Measurements from ENCODE around the gene PAM16. TPM values are rescaled to one million over a fixed set of nuclear protein-coding genes. Genes with fewer than 3 reads are reported as not detected.

The PAM16 gene
- total RNA-seq, 1 donor from 2014 or later = 36.2 TPM

DNA sequence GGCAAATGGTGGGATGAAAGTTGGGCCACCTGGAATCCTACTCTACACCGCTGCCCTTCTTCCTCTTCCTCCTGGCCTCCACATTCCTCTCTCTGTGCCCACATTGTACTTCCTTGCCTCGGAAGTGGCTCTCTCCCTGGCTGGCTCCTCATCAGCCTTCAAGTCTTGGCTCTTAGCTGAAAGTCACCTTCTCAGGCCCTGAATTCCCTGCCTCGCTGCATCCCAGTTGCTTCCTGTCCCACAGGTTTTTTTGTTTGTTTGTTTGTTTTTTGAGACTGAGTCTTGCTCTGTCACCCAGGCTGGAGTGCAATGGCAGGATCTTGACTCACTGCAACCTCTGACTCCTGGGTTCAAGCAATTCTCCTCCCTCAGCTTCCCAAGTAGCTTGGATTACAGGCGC, 2.6 kb upstream of the PAM16 start:
- TF ChIP-seq, protein P1, sequence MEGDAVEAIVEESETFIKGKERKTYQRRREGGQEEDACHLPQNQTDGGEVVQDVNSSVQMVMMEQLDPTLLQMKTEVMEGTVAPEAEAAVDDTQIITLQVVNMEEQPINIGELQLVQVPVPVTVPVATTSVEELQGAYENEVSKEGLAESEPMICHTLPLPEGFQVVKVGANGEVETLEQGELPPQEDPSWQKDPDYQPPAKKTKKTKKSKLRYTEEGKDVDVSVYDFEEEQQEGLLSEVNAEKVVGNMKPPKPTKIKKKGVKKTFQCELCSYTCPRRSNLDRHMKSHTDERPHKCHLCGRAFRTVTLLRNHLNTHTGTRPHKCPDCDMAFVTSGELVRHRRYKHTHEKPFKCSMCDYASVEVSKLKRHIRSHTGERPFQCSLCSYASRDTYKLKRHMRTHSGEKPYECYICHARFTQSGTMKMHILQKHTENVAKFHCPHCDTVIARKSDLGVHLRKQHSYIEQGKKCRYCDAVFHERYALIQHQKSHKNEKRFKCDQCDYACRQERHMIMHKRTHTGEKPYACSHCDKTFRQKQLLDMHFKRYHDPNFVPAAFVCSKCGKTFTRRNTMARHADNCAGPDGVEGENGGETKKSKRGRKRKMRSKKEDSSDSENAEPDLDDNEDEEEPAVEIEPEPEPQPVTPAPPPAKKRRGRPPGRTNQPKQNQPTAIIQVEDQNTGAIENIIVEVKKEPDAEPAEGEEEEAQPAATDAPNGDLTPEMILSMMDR (conservative IDR thresholded peaks at IDR 0.05) = no peak
- Mint-ChIP-seq H3K4me1 (peaks cover 19% of the 10 kb centered on the region), H3K9me3 (no peaks in the 10 kb centered on the region), H3K4me3 (peak overlapping the region; percentile 56), H3K27ac (ENCODE audit: unreplicated experiment) (no peak overlapping the region), H3K36me3 (ENCODE audit: low read depth) (no peaks in the 10 kb centered on the region), H3K27me3 (ENCODE audit: low read depth) (no peaks in the 10 kb centered on the region)
- DNase-seq (ENCODE audit: low read depth, low spot score) = no peak

DNA sequence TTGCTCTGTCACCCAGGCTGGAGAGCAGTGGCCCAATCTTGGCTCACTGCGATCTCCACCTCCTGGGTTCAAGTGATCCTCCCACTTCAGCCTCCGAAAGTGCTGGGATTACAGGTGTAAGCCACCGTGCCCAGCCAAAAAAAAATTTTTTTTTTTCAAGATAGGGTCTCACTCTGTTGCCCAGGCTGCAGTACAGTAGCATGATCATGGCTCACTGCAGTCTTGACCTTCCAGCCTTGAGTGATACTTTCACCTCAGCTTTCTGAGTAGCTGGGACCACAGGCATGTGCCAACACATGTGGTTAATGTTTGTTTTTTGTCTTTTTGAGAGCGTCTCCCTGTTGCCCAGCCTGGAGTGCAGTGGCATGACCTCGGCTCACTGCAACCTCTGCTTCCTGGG, 1.7 kb upstream of the PAM16 start:
- Mint-ChIP-seq H3K4me3 (no peak overlapping the region), H3K4me1 (peaks cover 24% of the 10 kb centered on the region), H3K27me3 (ENCODE audit: low read depth) (no peaks in the 10 kb centered on the region), H3K36me3 (ENCODE audit: low read depth) (no peaks in the 10 kb centered on the region), H3K27ac (ENCODE audit: unreplicated experiment) (no peak overlapping the region), H3K9me3 (no peaks in the 10 kb centered on the region)
- TF ChIP-seq, protein P1 (conservative IDR thresholded peaks at IDR 0.05) = no peak
- DNase-seq (ENCODE audit: low read depth, low spot score) = no peak

DNA sequence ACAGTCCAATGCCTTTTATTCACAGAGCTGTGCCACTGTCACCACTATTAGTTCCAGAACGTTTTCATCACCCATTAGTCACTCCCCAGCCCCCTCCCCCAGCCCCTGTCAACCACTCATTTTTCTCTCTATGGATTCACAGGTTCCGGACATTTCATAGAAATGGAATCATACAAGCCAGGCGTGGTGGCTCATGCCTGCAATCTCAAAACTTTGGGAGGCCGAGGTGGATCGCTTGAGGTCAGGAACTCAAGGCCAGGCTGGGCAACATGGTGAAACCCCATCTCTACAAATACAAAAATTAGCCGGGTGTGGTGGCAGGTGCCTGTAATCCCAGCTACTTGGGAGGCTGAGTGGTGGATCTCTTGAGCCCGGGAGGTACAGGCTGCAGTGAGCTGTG, 759 bp upstream of the PAM16 start:
- no peak for DNase-seq (ENCODE audit: low read depth, low spot score)

DNA sequence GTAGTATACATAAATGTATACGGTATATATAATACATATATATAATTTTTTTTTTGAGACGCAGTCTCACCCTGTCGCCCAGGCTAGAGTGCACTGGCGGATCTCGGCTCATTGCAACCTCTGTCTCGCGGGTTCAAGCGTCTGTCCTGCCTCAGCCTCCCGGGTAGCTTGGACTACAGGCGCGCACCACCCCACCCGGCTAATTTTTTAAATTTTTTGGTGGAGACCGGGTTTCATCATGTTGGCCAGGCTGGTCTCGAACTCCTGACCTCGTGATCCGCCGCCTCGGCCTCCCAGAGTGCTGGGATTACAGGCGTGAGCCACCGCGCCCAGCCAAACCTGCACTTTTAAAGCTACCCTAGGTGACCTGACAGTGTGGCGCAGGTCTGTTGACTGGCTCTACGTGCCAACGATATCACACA, 745 bp downstream of the PAM16 start:
- H3K4me3 Mint-ChIP-seq = peak overlapping the region; percentile 92
- peak overlapping the region; percentile 91 for H3K27ac Mint-ChIP-seq (ENCODE audit: unreplicated experiment)
- peaks cover 24% of the 10 kb centered on the region for H3K4me1 Mint-ChIP-seq
- no peaks in the 10 kb centered on the region for H3K36me3 Mint-ChIP-seq (ENCODE audit: low read depth)
- H3K9me3 Mint-ChIP-seq = no peaks in the 10 kb centered on the region
- no peaks in the 10 kb centered on the region for H3K27me3 Mint-ChIP-seq (ENCODE audit: low read depth)
- TF ChIP-seq, protein P1 (conservative IDR thresholded peaks at IDR 0.05) = no peak
- no peak for DNase-seq (ENCODE audit: low read depth, low spot score)

More for the DNA sequence above, 759 bp upstream of the PAM16 start:
- TF ChIP-seq, protein P1 (conservative IDR thresholded peaks at IDR 0.05) = no peak
- Mint-ChIP-seq H3K4me3 (peak overlapping the region; percentile 92), H3K27me3 (ENCODE audit: low read depth) (no peaks in the 10 kb centered on the region), H3K27ac (ENCODE audit: unreplicated experiment) (no peak overlapping the region), H3K9me3 (no peaks in the 10 kb centered on the region), H3K36me3 (ENCODE audit: low read depth) (no peaks in the 10 kb centered on the region), H3K4me1 (peaks cover 24% of the 10 kb centered on the region)

DNA sequence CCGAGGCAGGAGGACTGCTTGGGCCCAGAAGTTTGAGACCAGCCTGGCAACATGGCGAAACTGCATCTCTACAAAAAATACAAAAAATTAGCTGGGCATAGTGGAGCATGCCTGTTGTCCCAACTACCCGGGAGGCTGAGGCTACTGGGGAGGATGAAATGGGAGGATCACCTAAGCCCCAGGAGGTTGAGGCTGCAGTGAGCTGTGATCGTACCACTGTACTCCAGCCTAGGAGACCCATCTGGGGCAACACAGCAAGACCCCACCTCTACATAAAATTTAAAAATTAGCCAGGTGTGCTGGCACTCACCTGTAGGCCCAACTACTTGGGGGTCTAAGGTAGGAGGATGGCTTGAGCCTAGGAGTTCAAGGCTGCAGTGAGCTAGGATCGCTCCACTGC, 1.8 kb downstream of the PAM16 start:
- H3K9me3 Mint-ChIP-seq = no peaks in the 10 kb centered on the region
- peak overlapping the region; percentile 44 for H3K4me3 Mint-ChIP-seq
- TF ChIP-seq, protein P1 (conservative IDR thresholded peaks at IDR 0.05) = no peak
- peaks cover 6% of the 10 kb centered on the region for H3K36me3 Mint-ChIP-seq (ENCODE audit: low read depth)
- no peak overlapping the region for H3K27ac Mint-ChIP-seq (ENCODE audit: unreplicated experiment)
- H3K27me3 Mint-ChIP-seq (ENCODE audit: low read depth) = peaks cover 4% of the 10 kb centered on the region
- DNase-seq (ENCODE audit: low read depth, low spot score) = no peak
- H3K4me1 Mint-ChIP-seq = peaks cover 30% of the 10 kb centered on the region

All from neural crest cell (in vitro differentiated cells).